ENCODE results near the gene STOML1.

The STOML1 gene

DNA sequence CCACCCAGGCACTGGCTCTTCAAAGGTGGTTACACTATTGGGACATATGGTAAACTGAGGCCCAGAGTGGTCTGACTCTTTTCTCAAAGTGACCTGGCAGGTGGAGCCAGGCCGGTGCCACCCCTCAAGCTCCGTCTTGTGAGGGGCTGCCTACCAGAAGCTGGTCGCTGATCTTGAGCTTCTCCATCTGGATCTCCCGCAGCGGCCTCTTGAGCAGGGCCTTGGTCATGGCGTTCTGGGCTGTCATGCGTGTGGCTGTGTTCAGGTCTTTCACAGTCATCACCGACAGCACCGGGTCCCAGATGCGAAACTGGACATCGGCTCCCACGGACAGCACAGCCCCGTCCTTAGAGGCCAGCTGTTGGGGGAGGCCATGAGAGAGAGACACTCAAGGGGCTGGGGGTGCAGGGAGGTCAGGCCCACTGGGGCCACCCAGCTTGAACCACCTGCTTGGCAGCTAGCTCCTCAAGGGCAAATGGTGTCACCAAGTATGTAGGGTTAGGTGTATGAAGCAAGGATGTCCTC is 3.6 kb downstream of the STOML1 start:
- Histone ChIP-seq H3K36me3 (ENCODE audit: control insufficient read depth in 5 of 5, insufficient read depth in 5 of 5, low read length in 5 of 5) (peaks cover 0 to 16% (median 9%) of the 10 kb centered on the region in 5 donors), H3K27me3 (ENCODE audit: control insufficient read depth in 5 of 5, insufficient read depth in 4 of 5, low read length in 5 of 5) (no peaks in the 10 kb centered on the region), H3K4me3 (ENCODE audit: low read depth in 1 of 5, low read length in 5 of 5) (no peak overlapping the region), H3K27ac (ENCODE audit: low read depth, low read length) (peak overlapping the region; percentile 97), H3K9ac (ENCODE audit: low read length in 5 of 5) (peak overlapping the region in 1 of 5 donors; percentile 51), H3K4me1 (ENCODE audit: control insufficient read depth in 5 of 5, insufficient read depth in 5 of 5, low read length in 5 of 5) (peaks cover 35 to 98% (median 89%) of the 10 kb centered on the region in 5 donors), H3K9me3 (ENCODE audit: control insufficient read depth in 5 of 5, low read length in 5 of 5) (no peaks in the 10 kb centered on the region)

DNA sequence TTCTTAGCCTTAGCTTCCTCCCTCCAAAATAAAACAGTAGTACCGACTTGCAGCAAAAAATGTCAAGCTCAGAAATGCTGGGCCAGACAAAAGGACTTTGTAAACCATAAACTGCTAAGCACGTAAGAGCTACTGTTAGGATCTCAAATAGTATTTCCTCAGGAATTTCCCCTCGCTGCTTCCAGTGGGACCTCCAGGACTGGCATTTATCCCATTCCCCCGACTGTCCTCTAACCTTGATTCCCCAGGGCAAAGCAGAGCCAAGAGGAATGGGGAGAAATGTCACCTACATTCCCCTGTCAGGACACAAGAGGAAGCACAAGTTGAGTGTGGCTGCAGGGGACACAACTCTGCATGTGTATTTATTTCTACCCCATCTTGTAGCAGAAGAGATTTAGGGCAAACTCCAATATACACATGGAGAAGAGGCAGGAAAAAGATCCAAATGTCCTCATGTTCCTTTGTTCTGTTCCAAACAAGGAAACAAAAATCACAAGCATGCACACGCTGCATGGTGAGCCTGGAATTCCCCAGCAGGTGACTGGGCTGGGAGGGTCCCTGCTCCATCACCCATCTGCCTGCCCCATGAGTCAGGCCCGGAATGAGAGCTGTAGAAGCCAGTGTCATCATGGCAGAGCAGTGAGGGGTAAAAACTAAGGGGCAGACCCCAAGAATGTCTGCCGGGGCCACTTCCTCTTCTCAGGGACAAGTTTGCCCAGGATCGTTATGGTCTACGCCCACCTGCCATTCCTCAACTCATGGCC is 4.2 kb downstream of the STOML1 start:
- H3K27ac ChIP-seq (ENCODE audit: low read depth, low read length): peak overlapping the region; percentile 97

DNA sequence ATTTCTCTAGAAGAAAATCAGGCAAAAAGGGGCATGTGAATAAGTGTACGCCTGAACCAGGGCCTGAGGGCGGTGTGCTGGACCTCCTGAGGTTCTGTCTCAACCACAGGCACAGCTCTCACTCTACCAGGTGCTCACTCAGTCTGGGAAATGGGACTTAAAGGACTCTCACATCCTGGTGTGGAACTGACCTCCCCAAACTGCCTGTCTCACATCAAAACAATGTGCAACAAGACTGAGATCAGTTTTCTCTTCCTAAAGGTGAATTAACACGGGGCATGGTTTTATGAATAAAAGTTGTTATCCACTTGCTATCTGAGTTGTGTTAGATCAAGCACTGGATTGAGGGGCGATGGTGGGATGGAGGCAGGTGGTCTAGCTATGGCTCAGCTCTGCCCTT is 4.8 kb downstream of the STOML1 start:
- Histone ChIP-seq H3K9ac (ENCODE audit: low read length in 5 of 5) (peak overlapping the region in 2 of 5 donors; percentile 6 to 46), H3K9me3 (ENCODE audit: control insufficient read depth in 5 of 5, low read length in 5 of 5) (no peaks in the 10 kb centered on the region), H3K4me3 (ENCODE audit: low read depth in 1 of 5, low read length in 5 of 5) (no peak overlapping the region), H3K36me3 (ENCODE audit: control insufficient read depth in 5 of 5, insufficient read depth in 5 of 5, low read length in 5 of 5) (peaks cover 0 to 16% (median 9%) of the 10 kb centered on the region in 5 donors), H3K4me1 (ENCODE audit: control insufficient read depth in 5 of 5, insufficient read depth in 5 of 5, low read length in 5 of 5) (peaks cover 40 to 98% (median 89%) of the 10 kb centered on the region in 5 donors), H3K27ac (ENCODE audit: low read depth, low read length) (peak overlapping the region; percentile 97), H3K27me3 (ENCODE audit: control insufficient read depth in 5 of 5, insufficient read depth in 4 of 5, low read length in 5 of 5) (no peaks in the 10 kb centered on the region)

More for the DNA sequence above, 4.2 kb downstream of the STOML1 start:
- Histone ChIP-seq H3K27me3 (ENCODE audit: control insufficient read depth in 5 of 5, insufficient read depth in 4 of 5, low read length in 5 of 5) (no peaks in the 10 kb centered on the region), H3K4me3 (ENCODE audit: low read depth in 1 of 5, low read length in 5 of 5) (no peak overlapping the region), H3K4me1 (ENCODE audit: control insufficient read depth in 5 of 5, insufficient read depth in 5 of 5, low read length in 5 of 5) (peaks cover 40 to 98% (median 89%) of the 10 kb centered on the region in 5 donors), H3K36me3 (ENCODE audit: control insufficient read depth in 5 of 5, insufficient read depth in 5 of 5, low read length in 5 of 5) (peaks cover 0 to 16% (median 9%) of the 10 kb centered on the region in 5 donors), H3K9ac (ENCODE audit: low read length in 5 of 5) (peak overlapping the region in 2 of 5 donors; percentile 6 to 46), H3K9me3 (ENCODE audit: control insufficient read depth in 5 of 5, low read length in 5 of 5) (no peaks in the 10 kb centered on the region)

DNA sequence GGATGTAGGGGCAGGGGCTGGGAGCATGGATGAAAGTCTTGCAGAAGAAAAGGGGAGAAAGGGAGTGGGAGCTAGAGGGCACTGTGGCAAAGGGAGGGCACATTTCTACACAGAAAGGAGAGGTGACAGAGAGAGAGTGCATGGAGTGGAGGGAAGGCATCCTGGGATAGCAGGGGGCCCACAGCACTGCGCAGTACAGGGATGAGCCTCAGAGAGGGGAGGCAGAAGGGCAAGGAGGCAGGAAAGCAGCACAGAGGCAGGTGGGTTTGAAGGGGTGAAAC is 5.4 kb downstream of the STOML1 start:
- Histone ChIP-seq H3K27me3 (ENCODE audit: control insufficient read depth in 5 of 5, insufficient read depth in 4 of 5, low read length in 5 of 5) (no peaks in the 10 kb centered on the region), H3K27ac (ENCODE audit: low read depth, low read length) (peak overlapping the region; percentile 97), H3K9me3 (ENCODE audit: control insufficient read depth in 5 of 5, low read length in 5 of 5) (no peaks in the 10 kb centered on the region), H3K9ac (ENCODE audit: low read length in 5 of 5) (peak overlapping the region in 2 of 5 donors; percentile 6 to 46), H3K36me3 (ENCODE audit: control insufficient read depth in 5 of 5, insufficient read depth in 5 of 5, low read length in 5 of 5) (peaks cover 0 to 16% (median 9%) of the 10 kb centered on the region in 5 donors), H3K4me3 (ENCODE audit: low read depth in 1 of 5, low read length in 5 of 5) (no peak overlapping the region), H3K4me1 (ENCODE audit: control insufficient read depth in 5 of 5, insufficient read depth in 5 of 5, low read length in 5 of 5) (peaks cover 44 to 100% (median 92%) of the 10 kb centered on the region in 5 donors)

DNA sequence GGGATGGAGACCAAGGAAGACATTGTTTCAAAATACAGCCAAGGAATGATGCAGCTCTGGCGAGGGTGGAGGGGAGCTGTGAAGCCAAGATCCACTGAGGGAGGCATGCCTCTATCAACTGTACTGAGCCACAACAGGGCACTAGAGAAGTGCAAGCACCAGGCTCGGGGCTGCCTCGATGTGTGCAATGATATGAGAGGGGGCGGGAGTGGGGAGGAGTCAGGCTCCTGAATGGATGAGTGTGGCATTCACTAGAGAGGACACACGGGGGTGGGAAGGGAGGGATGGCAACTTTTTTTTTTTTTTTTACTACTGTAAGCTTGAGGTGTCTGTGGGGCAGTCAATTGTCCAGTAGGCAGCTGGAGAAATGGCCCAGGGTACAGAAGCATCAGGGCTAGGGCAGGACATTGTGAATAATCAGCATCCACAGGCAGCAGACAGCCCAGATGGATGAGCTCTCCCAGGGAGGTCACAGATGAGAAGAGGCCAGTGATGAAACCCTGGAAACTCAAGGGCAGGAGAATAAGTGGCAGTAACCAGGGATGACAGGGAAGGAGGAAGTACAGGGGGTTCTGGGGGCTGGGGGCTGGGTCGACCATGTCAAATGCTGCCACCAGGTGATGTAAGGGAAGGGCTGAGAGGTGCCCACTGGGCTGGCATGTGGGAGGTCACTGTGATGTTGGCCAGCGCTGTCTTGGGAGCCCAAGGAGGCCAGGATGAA is 5.9 kb downstream of the STOML1 start:
- no peaks in the 10 kb centered on the region for H3K27me3 ChIP-seq (ENCODE audit: control insufficient read depth in 5 of 5, insufficient read depth in 4 of 5, low read length in 5 of 5)
- peaks cover 0 to 16% (median 9%) of the 10 kb centered on the region in 5 donors for H3K36me3 ChIP-seq (ENCODE audit: control insufficient read depth in 5 of 5, insufficient read depth in 5 of 5, low read length in 5 of 5)
- H3K9ac ChIP-seq (ENCODE audit: low read length in 5 of 5): peak overlapping the region in 1 of 5 donors; percentile 46
- H3K4me1 ChIP-seq (ENCODE audit: control insufficient read depth in 5 of 5, insufficient read depth in 5 of 5, low read length in 5 of 5): peaks cover 44 to 100% (median 92%) of the 10 kb centered on the region in 5 donors
- no peak overlapping the region for H3K4me3 ChIP-seq (ENCODE audit: low read depth in 1 of 5, low read length in 5 of 5)
- no peaks in the 10 kb centered on the region for H3K9me3 ChIP-seq (ENCODE audit: control insufficient read depth in 5 of 5, low read length in 5 of 5)
- peak overlapping the region; percentile 97 for H3K27ac ChIP-seq (ENCODE audit: low read depth, low read length)

DNA sequence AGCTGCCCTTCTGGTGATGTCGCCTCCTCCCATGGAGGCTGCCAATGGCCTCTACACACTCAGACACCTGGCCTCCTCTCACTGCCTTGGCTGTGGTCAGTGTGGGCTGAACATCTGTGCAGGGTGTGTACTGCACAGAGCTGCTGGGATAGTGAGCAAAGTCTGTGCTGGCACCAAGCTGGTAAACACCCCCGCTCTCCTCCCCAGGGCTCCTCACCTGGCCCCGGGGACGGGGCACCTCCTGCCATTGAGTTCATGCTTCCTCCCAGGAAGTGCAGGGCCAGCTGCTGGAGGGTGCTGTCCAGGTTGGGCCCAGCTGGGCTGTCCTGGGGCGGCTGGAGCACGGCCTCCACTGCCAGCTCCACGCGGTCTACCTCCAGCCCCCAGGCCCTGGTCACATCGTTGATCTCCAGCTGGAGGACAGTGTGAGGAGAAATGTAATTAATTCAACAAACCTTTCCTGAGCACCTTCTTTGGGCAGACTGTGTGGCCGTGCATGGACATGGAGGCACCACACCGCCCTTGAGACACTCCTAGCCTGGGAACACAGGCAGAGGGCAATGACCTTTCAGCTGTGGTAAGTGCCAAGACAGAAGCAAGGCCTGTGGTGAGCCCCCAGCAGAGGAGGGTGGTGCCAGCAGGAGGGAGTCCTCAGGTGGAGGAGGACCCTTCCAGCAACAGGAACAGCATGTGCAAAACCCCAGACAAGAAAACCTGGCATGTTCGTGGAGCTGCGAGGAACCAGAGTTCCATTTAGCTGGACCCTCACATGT is 6.8 kb downstream of the STOML1 start:
- no peak overlapping the region for H3K4me3 ChIP-seq (ENCODE audit: low read depth in 1 of 5, low read length in 5 of 5)
- H3K4me1 ChIP-seq (ENCODE audit: control insufficient read depth in 5 of 5, insufficient read depth in 5 of 5, low read length in 5 of 5): peaks cover 40 to 92% (median 82%) of the 10 kb centered on the region in 5 donors
- peaks cover 0 to 16% (median 9%) of the 10 kb centered on the region in 5 donors for H3K36me3 ChIP-seq (ENCODE audit: control insufficient read depth in 5 of 5, insufficient read depth in 5 of 5, low read length in 5 of 5)
- H3K9me3 ChIP-seq (ENCODE audit: control insufficient read depth in 5 of 5, low read length in 5 of 5): no peaks in the 10 kb centered on the region
- no peaks in the 10 kb centered on the region for H3K27me3 ChIP-seq (ENCODE audit: control insufficient read depth in 5 of 5, insufficient read depth in 4 of 5, low read length in 5 of 5)
- peak overlapping the region in 1 of 5 donors; percentile 25 for H3K9ac ChIP-seq (ENCODE audit: low read length in 5 of 5)
- H3K27ac ChIP-seq (ENCODE audit: low read depth, low read length): peak overlapping the region; percentile 91

GRCh38 chr15:73984208-73984979 is 7.7 kb downstream of the STOML1 start:
- peaks cover 0 to 16% (median 9%) of the 10 kb centered on the region in 5 donors for H3K36me3 ChIP-seq (ENCODE audit: control insufficient read depth in 5 of 5, insufficient read depth in 5 of 5, low read length in 5 of 5)
- peaks cover 34 to 83% (median 76%) of the 10 kb centered on the region in 5 donors for H3K4me1 ChIP-seq (ENCODE audit: control insufficient read depth in 5 of 5, insufficient read depth in 5 of 5, low read length in 5 of 5)
- peak overlapping the region in 1 of 5 donors; percentile 25 for H3K9ac ChIP-seq (ENCODE audit: low read length in 5 of 5)
- H3K27me3 ChIP-seq (ENCODE audit: control insufficient read depth in 5 of 5, insufficient read depth in 4 of 5, low read length in 5 of 5): no peaks in the 10 kb centered on the region
- peak overlapping the region; percentile 91 for H3K27ac ChIP-seq (ENCODE audit: low read depth, low read length)
- H3K9me3 ChIP-seq (ENCODE audit: control insufficient read depth in 5 of 5, low read length in 5 of 5): no peaks in the 10 kb centered on the region
- no peak overlapping the region for H3K4me3 ChIP-seq (ENCODE audit: low read depth in 1 of 5, low read length in 5 of 5)

- H3K36me3 ChIP-seq (ENCODE audit: control insufficient read depth in 5 of 5, insufficient read depth in 5 of 5, low read length in 5 of 5): peaks cover 0 to 15% (median 6%) of the 10 kb centered on the region in 5 donors
- H3K27ac ChIP-seq (ENCODE audit: low read depth, low read length): peak overlapping the region; percentile 91
- no peaks in the 10 kb centered on the region for H3K27me3 ChIP-seq (ENCODE audit: control insufficient read depth in 5 of 5, insufficient read depth in 4 of 5, low read length in 5 of 5)
- H3K4me1 ChIP-seq (ENCODE audit: control insufficient read depth in 5 of 5, insufficient read depth in 5 of 5, low read length in 5 of 5): peaks cover 31 to 76% (median 69%) of the 10 kb centered on the region in 5 donors
- H3K9ac ChIP-seq (ENCODE audit: low read length in 5 of 5): peak overlapping the region in 3 of 5 donors; percentile 25 to 88 (median 49)
- no peaks in the 10 kb centered on the region for H3K9me3 ChIP-seq (ENCODE audit: control insufficient read depth in 5 of 5, low read length in 5 of 5)
- no peak overlapping the region for H3K4me3 ChIP-seq (ENCODE audit: low read depth in 1 of 5, low read length in 5 of 5)
These were observed 8.3 kb downstream of the STOML1 start for GRCh38 chr15:73983773-73984172.

DNA sequence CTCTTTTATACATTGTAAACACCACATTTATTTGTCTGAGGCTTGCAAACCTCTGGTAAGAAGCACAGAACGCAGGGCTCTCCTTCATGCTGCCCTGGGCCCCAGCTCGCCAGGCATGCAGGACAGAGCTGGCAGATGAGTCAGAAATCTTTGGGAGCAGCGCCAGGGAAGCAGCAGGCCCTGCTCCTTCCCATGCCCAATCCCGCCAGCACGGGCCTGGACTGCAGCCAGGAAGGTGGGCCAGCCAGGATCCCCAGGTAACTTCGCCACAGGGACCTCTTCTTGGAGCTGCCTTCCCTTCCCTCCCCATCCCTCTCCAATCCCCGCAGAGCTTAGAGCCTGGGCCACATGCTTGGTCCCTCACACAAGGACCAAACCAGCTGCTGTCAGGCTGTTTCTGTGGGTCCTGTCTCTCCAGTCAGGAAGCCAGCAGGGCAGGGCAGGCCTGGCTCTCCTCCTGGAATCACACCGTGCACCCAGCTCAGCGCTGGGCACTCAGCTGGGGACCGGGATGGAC is 8.8 kb downstream of the STOML1 start:
- Histone ChIP-seq H3K9ac (ENCODE audit: low read length in 5 of 5) (peak overlapping the region in 4 of 5 donors; percentile 49 to 89 (median 84)), H3K27me3 (ENCODE audit: control insufficient read depth in 5 of 5, insufficient read depth in 4 of 5, low read length in 5 of 5) (no peaks in the 10 kb centered on the region), H3K27ac (ENCODE audit: low read depth, low read length) (peak overlapping the region; percentile 91), H3K9me3 (ENCODE audit: control insufficient read depth in 5 of 5, low read length in 5 of 5) (no peaks in the 10 kb centered on the region), H3K4me3 (ENCODE audit: low read depth in 1 of 5, low read length in 5 of 5) (peak overlapping the region in 1 of 5 donors; percentile 38), H3K36me3 (ENCODE audit: control insufficient read depth in 5 of 5, insufficient read depth in 5 of 5, low read length in 5 of 5) (peaks cover 0 to 13% (median 5%) of the 10 kb centered on the region in 5 donors), H3K4me1 (ENCODE audit: control insufficient read depth in 5 of 5, insufficient read depth in 5 of 5, low read length in 5 of 5) (peaks cover 31 to 71% (median 64%) of the 10 kb centered on the region in 5 donors)

Measured in subcutaneous abdominal adipose tissue (tissue), 5 donors.